Activated T-cell treated with anti-CD3 and anti-CD28 coated beads for 1 hour (primary cell): ENCODE data around the gene GPS1.

Source experiments
- DNase-seq: peaks from one replicate; pipeline ENCODE4 v3.0.0-alpha.2; 2020; ENCODE audit warnings: low read depth

GPS1 gene

DNA sequence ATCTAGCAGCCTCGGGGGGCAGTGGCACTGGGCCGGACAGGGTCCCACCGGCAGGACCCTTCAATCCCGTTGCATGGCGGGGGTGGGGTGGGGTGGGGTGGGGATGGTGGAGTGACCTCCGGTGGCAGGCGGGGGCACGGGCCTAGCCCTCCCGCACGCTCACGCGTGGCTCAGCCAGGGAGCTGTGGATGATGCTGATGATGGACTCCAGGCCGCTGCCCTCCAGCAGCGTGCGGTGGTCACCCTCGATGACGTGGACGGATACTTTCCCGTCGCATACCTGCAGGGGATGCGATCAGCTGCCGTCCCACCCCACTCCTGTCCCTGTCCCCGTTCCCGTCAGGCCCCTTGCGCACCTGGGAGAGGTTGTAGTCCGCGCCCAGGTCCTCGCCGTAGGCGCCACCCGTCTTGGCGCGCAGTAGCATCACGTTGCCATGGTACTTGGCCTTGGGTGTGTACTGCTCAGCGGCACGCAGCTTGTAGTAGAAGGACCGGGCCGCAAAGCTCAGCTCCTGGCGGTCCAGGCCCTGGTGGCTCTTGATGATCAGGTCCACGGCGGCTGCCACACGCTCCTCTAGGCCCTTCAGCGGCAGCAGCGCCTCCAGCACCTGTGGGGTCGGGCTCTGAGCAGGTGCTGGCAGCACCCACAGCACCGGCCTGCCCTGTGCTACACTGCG, 27.4 kb downstream of the GPS1 start:
- no peak for DNase-seq

DNA sequence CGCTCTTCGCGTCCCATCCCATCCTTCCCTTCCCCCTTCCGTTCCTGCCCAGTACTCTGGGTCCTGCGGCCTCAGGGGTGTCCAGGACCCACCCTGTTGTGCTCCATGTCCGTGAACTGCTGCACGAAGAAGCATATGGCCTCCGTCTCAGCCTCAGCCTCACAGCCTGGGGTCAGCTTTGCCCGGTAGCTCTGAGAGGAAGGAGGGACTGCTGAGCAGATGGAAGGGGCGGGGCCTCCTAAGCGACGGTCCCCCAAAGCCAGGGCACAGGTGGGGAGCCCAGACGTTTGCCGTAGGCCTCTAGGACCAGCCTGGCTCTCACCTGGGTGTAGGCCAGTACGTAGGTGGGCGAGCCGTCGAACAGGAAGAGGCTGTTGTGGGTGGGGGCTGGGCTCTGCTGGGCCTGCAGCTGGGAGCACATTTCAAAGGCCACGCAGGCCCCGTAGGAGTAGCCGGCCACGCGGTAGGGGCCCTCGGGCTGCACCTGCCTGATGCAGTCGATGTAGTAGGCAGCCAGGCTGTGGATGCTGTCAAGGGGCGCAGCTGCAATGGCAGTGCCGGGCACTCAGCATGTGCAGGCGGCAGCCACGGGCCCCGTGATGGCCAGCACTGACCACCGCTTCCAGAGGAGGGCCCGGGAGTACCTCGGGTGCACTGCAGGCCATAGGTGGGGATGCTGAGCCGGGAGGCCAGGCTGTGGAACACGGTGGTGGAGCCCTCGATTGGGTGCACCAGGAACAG, 28.5 kb downstream of the GPS1 start:
- DNase-seq = no peak

DNA sequence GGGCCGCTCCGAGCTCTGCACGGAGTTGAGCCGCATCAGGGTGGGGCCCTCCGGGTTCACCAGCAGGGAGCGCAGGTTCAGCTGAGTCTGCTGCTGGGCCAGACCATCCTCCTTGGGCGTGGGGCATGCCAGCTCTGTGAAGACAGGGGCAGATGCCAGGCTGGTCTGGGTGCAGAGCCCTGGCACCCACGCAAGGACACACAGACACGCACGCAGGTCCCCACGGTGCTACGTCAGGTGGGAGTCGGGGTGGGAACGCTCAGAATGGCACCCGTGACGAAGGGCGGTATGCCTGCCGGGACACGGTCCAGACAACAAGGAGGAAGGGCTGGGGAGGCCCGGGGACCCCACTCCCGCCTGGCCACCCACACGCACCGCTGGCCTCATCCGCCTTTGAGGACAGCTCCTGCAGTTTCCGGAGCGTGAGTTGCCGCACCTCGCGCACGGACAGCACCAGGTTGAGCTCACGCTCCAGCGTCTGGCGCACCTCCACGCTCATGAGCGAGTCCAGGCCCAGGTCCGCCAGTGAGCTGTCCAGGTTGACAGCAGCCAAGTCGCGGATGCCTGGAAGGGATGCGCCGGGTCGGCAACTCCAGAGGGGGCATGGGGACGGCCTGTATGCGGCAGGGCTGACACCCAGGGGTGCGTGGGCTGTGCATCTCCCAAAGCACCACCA, 29.2 kb downstream of the GPS1 start:
- no peak for DNase-seq

DNA sequence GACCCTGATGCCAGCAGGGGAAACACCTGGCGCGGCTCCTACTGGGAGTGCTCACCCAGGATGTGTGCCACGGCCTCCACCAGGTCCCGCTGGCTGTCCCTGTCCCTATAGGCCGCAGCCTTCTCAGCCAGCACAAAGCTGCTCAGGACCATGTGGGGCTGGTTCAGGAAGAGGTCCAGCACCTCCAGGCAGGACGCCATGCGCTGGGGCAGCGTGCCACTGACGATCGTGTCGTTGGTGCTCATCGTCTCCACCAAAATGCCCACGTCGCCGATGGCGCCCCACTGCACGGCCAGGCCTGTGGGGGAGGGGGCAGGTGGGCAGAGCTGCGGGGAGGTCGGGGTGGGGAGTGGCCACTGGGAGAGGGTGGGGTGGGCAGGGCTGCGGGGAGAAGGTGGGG, 29.8 kb downstream of the GPS1 start:
- no peak for DNase-seq

DNA sequence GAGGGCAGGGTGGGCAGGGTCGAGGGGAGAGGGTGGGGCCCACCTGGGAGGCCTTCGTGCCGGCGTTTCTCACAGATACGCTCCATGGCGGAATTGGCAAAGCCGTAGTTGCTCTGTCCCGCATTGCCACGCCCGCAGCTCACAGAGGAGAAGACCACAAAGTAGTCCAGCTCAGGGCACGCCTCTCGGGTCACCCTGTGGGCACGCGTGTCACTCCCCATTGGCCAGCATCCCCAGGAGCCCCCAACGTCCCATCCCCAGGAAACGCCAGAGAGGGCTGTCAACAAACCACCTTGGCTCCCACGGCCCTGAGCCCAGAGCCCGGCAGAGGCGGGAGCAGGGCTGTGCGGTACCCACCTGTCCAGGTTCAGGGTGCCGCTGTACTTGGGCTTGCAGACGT, 30.3 kb downstream of the GPS1 start:
- DNase-seq = no peak

DNA sequence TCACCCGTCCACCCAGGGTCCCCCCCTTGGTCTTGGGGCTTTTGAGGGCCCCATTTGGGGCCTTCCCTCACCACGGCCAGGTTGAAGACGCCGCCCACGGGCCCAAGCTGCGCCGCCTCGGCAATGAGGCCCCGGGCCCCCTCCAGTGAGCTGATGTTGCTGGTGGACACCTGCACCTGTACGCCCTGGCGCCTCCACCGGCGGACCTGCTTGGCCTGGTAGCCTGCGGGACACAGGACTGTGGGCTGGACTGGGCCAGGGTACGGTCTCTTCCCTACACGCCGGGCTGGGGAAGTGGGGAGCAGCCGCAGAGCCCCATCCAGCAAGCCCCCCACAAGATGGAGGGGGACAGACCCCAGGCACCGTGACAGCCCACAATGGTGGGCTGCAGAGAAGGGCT, 30.8 kb downstream of the GPS1 start:
- no peak for DNase-seq

DNA sequence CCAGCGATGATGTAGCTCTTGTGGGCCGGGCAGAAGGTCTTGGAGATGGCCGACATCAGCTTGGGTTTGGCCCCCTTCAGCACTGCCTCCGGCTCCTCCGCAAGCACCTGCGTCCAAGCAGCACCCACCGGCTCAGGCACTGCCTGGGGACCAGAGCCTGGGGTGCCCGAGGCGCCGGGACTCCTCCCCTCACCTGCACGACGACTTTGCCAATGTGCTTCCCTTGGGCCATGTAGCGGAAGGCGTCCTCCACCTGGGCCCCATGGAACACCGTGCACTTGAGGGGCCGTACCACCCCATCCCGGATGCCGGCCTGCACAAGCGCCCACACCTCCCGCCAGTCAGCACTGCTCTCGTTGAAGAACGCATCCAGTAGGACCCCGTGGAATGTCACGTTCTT, 31.3 kb downstream of the GPS1 start:
- no peak for DNase-seq

DNA sequence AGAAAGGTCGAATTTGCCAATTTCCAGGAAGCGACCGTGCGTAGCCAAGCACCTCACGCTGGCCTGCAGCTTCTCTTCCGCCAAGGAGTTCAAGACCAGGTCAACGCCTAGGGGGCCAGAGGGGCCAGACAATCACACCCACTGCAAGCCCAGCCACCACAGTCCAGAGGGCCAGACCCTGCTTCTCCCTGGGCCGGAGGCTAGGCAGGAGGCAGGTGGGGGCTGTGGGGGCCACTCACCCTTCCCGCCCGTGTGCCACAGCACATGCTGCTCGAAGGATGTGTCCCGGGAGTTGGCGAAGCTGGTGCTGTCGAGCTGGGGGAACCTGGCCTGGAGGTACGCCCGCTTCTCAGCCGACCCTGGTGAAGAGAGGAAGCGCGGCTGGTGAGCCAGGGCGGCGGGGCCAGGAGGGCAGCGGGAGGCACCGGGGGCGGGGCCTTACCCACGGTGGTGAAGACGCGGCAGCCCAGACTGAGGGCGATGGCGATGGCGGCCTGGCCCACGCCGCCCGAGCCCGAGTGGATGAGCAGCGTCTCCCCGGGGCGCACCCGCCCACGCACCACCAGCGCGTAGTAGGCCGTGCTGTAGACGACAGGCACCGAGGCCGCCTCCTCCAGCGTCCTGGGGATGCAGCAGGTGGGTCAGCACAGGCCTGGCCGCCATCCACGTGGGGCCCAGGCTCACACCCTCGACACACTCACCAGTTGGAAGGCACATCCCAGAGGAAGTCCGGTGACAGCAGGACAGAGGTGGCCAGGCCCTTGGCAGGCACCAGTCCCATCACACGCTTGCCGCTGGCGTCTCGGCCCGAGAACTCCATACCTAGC, 32.0 kb downstream of the GPS1 start:
- no peak for DNase-seq

DNA sequence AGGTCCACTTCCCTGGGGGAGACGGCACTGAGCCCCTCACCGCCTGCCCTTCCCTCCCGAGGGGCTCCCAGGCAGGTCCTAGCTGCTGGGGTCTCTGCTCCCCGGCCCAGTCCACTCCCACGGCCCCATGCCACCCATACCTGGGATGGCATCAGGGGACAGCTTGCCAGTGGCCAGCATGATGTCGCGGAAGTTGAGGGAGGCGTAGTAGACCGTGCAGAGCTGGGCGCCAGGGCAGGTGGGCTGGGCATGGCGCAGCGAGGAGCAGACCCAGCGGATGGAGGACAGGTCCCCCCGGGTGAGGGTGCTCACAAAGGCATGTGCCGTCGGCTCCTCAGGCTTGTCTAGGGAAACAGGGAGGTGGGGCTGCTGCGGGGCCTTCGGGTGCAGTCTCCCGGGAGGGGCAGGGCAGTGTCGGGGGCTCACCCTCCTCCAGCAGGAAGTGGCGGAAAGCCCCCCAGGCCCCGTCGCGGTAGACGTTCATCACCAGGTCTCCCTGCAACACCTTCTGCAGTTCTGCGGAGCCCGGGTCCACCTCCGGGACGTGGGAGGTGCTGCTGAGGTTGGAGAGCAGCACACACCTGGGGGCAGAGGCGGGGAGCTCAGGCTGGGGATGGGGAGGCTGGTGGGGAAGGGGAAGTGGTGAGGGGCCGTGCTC, 32.8 kb downstream of the GPS1 start:
- DNase-seq = no peak

DNA sequence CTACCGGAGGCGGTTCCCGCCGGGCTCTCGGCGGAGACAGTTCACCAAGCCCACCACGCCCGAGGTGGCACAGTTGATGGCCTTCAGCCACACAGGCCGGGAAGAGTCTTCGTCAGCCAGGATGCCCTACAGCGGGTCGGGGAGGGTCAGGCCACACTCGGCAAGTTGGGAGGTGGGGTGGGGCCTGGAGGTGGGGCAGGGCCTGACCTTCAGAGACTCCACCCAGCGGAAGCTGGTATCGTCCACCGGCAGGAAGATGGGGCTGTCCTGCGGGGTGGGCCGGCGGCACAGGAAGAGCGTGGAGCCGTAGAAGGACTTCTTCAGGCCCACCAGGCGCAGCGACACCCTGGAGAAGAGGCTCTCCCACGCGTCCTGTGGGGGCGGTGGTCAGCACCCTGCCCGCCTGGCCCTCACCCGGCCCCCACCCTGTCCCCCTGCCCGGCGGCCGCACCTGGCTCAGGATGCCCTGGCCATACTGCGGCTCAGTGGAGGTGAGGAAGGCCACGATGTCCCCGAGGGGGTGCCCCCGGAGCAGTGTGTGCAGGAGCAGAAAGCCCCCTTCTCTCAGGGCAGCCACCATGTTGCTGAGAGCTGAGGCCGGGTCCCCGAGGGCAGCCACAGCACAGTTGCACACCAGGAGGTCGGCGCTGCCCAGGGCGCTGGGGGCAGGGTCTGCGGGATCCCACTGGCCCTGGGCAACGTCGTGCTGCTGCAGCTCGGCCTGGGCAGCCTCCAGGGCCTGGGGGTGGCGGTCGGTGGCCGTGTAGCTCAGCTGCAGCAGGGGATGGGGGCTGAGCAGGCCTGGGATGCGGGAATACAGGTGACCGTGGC, 33.5 kb downstream of the GPS1 start:
- DNase-seq = no peak

DNA sequence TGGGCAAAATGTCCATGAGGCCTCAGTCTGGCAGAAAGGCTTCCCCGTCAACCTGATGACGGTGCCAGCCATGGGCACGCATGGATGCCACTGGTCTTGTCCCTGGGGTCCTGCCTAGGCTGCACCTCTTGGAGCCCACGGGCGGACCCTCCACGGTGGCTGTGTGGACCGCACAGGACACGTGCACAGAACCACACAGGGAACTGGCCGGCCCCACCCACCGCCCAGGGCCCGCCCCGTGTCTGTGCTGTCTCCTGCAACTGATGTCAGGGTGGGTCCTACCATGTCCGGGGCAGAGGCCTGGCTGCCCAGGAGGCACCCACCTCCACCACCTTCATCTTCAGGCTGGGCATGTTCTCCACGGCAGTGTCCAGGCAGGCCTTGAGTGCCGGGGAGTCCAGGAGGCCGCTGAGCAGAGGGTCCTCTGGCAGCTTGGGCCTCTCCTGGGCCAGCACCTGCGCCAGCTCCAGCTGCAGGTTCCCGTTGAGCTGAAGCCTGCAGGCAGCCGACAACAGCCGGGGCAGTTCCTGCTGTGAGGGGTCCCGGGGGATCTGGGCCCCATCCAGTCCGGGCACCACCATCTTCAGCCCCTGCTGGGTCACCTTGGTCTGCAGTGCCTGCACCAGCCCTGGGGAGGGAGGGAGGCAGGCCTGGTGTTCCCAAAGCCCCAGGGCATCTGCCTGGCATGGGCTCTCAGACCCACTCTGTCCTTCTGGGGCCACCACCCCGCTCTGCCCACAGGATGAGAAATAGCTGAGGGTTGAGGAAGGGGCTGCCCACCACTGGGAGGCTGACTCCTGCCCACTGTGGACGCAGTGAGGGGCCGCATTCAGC, 34.5 kb downstream of the GPS1 start:
- DNase-seq = no peak

DNA sequence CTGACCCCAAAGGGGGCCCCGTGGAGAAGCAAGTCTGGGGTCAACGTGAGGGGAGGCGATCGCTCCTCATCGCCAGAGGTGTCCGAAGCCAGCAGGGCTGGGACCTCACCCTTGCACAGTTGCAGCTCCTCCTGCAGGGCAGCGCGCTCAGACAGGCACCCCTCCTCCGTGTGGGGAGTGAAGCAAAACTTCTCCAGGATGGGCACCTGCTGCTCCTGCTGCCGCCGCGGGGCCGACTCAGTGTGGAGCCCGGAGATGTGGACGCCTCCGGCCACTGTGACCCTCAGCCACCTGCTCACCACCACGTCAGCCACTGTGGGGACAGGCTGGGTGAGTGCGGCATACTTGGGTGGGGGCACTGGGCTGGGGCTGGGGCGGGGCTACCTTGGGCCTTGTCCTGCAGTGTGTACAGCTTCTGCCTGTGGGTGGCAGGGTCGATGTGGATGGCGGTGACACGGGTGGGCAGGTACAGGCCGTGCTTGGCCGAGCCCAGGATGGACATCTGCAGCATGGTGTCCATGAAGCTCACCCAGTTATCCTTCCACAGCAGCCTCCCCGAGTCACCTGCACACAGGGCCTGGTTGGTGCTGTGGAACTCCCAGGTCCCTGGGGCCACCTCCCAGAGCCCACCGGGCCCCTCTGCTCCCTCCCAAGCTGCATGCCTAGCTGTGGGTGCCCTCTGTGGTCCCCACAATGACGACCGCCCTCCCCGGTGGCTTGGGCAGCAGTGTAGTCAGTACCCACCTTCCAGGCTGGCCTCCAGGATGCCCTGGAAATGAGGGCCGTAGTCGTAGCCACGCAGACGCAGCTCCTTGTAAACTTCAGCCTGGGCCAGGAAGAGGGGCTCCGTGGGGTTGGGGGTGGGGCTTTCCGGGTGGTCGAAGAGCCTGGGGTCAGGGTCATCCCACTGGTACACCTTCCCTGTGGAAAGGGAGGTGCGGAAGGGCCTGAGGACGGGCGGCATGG, 35.5 kb downstream of the GPS1 start:
- no peak for DNase-seq

DNA sequence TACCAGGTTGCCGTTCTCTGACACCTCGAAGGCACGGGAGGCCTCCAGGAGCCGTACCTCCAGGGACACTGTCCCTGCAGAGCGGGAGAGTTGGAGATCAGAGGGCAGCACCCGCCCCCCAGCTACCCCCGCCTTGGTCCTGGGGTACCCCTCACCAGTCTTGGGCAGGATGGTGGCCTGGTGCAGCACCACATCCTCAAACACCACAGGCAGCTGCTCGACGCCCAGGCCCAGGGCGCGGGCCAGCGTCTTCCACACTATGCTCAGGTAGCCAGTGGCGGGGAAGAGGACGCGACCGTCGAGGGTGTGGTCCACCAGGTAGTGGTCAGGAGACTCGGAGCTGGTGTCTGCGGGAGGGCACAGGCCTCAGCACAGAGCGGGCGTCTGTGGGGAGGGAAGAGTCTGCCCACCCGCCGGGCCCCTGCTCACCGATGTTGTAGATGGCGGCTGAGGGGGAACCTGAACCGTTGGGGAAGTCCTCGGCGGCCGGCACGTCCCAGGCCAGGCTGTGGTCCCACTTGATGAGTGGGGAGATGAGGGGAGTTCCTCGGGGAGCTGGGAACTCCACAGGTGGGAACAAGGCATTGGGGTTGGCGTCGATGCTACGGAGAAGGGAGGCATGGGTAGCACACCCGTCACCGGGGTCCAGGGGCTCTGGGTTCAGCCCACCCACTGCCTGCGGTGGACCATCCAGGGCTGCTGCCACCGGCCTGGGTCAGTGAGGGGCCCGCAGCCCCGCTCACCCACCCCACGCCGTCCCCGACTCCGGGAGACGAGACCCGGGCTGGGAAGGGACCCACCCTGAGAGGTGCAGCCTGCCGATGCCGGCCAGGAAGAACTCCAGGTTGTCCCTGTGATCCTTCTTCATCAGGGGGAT, 36.5 kb downstream of the GPS1 start:
- DNase-seq = no peak

DNA sequence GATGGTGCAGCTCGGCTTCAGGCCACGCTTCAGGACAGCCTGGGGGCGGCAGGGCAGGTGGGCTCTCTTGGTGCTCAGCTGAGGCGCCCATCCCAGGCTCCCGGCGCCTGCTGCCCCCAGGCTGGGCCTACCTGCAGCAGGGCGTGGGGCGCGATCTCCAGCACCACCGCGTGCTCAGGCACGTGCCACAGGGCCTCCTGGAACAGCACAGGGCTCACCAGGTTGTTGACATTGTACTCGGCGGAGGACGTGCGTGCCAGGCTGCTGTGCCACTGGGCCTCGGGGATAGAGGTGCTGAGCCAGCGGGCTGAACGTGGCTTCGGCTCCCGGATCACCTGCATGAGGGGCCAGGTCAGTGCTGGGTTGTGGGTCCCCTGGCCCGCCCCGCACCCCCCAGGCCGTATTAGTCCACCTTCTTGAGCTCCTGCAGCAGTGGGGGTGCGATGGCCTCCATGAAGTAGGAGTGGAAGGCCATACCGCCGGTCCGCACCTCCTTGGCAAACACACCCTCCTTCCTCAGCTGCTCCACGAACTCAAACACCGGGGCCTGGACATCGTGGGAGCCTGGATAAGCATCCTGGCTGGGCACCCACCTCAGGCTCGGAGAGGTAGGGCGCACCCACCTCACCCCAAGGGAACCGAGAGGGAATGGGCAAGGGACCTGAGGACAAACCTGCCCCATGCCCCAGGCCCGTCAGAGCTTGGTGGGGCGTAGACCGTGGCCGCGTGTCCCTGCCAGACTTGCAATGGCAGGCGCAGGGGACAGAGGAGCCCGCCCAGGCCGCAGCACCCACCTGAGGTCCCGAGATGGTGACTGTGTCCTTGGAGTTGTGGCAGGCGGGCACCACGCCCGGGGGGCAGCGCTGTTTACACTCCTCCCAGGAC, 37.4 kb downstream of the GPS1 start:
- DNase-seq = no peak

DNA sequence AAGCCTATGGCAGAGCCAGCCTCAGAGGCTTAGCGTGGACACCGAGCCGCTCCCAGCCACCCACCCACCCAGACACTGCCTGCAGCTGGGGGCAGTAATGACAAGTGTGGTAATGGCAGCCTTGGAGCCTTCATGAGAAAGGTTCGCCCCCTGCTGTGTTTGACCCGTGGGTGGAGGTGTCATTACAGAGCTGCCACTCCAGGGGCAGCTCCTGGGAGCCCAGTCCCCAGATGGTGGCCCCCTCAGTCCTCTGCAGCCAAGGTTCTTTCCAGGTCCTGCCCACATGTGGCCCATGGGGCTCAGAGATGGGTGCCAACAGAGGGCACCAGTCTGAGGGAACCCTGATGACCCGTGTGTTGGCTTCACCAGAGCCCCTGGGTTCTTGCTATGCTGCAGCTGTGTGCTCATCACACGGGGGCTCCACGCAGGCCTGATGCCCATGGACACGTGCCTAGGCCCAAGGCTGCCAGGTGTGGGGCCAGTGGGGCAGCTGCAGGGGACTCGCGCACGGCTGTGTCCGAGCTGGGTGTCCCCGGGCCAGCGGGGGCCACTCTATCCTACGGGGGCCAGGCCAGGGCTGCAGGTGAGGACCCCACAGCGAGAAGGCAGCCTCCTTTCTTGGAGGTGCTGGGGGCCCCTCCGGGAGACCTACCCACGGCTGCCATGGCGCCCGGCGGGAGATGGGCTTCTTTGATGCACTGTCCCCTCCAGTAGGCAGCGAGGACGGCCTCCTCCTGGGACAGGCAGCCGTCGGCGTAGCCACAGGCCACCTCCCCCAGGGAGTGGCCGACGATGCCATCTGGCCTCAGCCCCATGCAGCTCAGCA, 38.2 kb downstream of the GPS1 start:
- DNase-seq = no peak
